Sciatic nerve (tissue), 2 donors: ENCODE results near the gene PCDHGB5. TPM values are rescaled to one million over a fixed set of nuclear protein-coding genes. Genes with fewer than 3 reads are reported as not detected.
"Not testable (repeated sequence)": the region's sequence is repeated elsewhere in the genome, so short reads cannot be mapped to it uniquely, and the experiment has no call there.

Source experiments
- ATAC-seq: fragments of 200-7000 bp; cut with Tn5 transposase; one replicate; pipeline ENCODE4 v1.9.1; 2020; ENCODE audit warnings: mild to moderate bottlenecking, moderate library complexity
- DNase-seq: peaks from one replicate; pipeline ENCODE4 v3.0.0-alpha.2; 2020; ENCODE audit warnings: low spot score
- intact Hi-C: fragments of 100-400 bp; cut with DNase I; formaldehyde crosslinking; loops from one replicate; pipeline ENCODE4 v1.14.2; 2022
- total RNA-seq: library from RNA; stranded (reverse); fragmentation: NEBNext Ultra II Directional; extraction: Animal tissue kit (Norgen Biotek cat#: 25700); gene quantifications from one replicate; pipeline ENCODE4 v1.2.1, GENCODE V29; 2021
- donor health status: DM: no; HTN: no; CAD: no.
- donor health status: DM: no; HTN: no; CAD: no.

PCDHGB5 gene
- total RNA-seq, 1 donor from 2014 or later, result 16.3 TPM

DNA sequence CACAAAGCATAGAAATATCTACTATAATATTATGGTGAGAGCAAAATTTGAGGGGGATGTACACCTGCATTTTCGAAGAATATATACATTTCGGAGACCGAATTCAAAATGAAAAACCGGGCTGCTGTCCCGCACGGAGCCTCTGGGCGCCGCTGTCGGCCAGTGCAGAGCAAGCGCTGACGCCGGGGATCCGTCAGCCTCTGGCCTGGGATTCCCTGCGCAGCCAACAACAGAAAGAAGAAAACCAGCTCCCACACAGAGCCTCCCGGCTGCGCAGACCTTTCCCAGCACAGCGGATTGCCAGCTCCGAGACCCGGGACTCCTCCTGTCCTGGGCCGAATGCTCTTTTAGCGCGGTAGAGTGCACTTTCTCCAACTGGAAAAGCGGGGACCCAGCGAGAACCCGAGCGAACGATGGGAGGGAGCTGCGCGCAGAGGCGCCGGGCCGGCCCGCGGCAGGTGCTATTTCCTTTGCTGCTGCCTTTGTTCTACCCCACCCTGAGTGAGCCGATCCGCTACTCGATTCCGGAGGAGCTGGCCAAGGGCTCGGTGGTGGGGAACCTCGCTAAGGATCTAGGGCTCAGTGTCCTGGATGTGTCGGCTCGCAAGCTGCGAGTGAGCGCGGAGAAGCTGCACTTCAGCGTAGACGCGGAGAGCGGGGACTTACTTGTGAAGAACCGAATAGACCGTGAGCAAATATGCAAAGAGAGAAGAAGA is 10.2 kb downstream of the PCDHGB5 start, which contains the start of gene PCDHGB6:
Gene PCDHGB6, plus strand, starts transcription at position 232 of the 716 bp plus-strand sequence. Its CDS starts 182 bp downstream, at position 414.
- intact Hi-C loops, result not testable (repeated sequence)
- DNase-seq, result peak; percentile 66
- ATAC-seq, result peak; percentile 84

GRCh38 chr5:141409598-141410306 is 12.0 kb downstream of the PCDHGB5 start:
- intact Hi-C loops, result no loop called here
- no peak for ATAC-seq

GRCh38 chr5:141411575-141411974 is 13.8 kb downstream of the PCDHGB5 start:
- ATAC-seq (no peak), DNase-seq (no peak)
- intact Hi-C loops, result no loop called here

More at GRCh38 chr5:141409598-141410306, 12.0 kb downstream of the PCDHGB5 start:
- no peak for DNase-seq

DNA sequence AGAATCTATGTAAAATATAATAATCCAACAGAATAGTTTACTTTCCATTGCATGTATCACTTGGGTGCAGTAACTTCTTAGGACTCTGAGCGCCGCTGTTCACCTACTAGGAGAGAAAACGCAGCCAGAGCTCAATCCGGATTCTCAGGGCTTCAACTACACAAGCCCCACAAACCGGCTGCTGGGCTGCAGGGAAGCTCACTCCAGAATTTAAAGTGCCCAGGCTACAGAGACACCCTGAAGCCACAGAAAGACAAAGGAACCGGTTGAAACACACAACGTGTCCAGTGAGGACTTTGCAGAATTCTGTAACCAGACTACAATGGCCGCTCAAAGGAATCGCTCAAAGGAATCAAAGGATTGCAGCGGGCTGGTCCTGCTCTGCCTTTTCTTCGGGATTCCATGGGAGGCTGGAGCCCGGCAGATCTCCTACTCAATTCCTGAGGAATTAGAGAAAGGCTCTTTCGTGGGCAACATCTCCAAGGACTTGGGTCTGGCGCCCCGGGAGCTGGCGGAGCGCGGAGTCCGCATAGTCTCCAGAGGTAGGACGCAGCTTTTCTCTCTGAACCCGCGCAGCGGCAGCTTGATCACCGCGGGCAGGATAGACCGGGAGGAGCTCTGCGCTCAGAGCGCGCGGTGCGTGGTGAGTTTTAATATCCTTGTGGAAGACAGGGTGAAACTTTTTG is 15.2 kb downstream of the PCDHGB5 start, which contains the start of gene PCDHGA10:
Gene PCDHGA10, plus strand, starts transcription at position 134 of the 686 bp plus-strand sequence. Its CDS starts 189 bp downstream, at position 323.
- intact Hi-C loops, result no loop called here
- ATAC-seq (peak; percentile 39), DNase-seq (peak; percentile 59)

- ATAC-seq, result no peak
- intact Hi-C loops, result no loop called here
- DNase-seq, result no peak
Measured at GRCh38 chr5:141413540-141414069, 15.9 kb downstream of the PCDHGB5 start.

DNA sequence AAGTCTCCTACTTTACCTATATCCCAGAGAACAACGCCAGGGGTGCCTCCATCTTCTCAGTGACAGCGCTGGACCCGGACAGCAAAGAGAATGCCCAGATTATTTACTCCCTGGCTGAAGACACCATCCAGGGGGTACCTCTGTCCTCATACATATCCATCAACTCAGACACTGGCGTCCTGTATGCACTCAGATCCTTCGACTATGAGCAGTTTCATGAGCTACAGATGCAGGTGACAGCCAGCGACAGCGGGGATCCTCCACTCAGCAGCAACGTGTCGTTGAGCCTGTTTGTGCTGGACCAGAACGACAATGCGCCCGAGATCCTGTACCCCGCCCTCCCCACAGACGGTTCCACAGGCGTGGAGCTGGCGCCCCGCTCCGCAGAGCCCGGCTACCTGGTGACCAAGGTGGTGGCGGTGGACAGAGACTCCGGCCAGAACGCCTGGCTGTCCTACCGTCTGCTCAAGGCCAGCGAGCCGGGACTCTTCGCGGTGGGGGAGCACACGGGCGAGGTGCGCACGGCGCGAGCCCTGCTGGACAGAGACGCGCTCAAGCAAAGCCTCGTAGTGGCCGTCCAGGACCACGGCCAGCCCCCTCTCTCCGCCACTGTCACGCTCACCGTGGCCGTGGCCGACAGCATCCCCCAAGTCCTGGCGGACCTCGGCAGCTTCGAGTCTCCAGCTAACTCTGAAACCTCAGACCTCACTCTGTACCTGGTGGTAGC is 17.0 kb downstream of the PCDHGB5 start:
- DNase-seq, intact Hi-C loops, ATAC-seq: not testable (repeated sequence)

GRCh38 chr5:141415275-141415618 is 17.5 kb downstream of the PCDHGB5 start:
- not testable (repeated sequence) for ATAC-seq

DNA sequence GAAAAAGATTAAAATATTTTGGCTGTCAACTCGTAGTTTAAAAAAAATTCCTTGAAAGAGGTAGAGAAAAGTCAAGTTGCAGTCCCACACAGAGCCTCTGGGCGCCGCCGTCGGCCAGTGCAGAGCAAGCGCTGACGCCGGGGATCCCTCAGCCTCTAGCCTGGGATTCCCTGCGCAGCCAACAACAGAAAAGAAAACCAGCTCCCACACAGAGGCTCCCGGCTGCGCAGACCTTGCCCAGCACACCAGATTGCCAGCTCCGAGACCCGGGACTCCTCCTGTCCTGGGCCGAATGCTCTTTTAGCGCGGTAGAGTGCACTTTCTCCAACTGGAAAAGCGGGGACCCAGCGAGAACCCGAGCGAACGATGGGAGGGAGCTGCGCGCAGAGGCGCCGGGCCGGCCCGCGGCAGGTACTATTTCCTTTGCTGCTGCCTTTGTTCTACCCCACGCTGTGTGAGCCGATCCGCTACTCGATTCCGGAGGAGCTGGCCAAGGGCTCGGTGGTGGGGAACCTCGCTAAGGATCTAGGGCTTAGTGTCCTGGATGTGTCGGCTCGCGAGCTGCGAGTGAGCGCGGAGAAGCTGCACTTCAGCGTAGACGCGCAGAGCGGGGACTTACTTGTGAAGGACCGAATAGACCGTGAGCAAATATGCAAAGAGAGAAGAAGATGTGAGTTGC is 19.9 kb downstream of the PCDHGB5 start, which contains the start of gene PCDHGB7:
Gene PCDHGB7, plus strand, starts transcription at position 184 of the 679 bp plus-strand sequence. Its CDS starts 183 bp downstream, at position 367.
- ATAC-seq, result peak; percentile 94
- DNase-seq, result peak; percentile 78
- intact Hi-C loops, result not testable (repeated sequence)

More at GRCh38 chr5:141415275-141415618, 17.5 kb downstream of the PCDHGB5 start:
- intact Hi-C loops, DNase-seq: not testable (repeated sequence)

GRCh38 chr5:141419074-141419880 is 21.5 kb downstream of the PCDHGB5 start:
- ATAC-seq (no peak), DNase-seq (peak; percentile 52)
- intact Hi-C loops, result no loop called here

GRCh38 chr5:141420855-141421488 is 23.2 kb downstream of the PCDHGB5 start, which contains the start of gene PCDHGA11:
TSS of gene PCDHGA11 (plus strand) at chr5:141421051. CDS start at chr5:141421228, 177 bp downstream.
- DNase-seq (peak; percentile 60), ATAC-seq (no peak)
- intact Hi-C loops, result loop anchor here (10.0 kb wide), 1 partner anchor 124 kb away; no protein-coding TSS in a partner anchor

GRCh38 chr5:141421489-141421855 is 23.7 kb downstream of the PCDHGB5 start:
- ATAC-seq, result no peak
- intact Hi-C loops, result loop anchor here (10.0 kb wide), 1 partner anchor 123 kb away; no protein-coding TSS in a partner anchor

DNA sequence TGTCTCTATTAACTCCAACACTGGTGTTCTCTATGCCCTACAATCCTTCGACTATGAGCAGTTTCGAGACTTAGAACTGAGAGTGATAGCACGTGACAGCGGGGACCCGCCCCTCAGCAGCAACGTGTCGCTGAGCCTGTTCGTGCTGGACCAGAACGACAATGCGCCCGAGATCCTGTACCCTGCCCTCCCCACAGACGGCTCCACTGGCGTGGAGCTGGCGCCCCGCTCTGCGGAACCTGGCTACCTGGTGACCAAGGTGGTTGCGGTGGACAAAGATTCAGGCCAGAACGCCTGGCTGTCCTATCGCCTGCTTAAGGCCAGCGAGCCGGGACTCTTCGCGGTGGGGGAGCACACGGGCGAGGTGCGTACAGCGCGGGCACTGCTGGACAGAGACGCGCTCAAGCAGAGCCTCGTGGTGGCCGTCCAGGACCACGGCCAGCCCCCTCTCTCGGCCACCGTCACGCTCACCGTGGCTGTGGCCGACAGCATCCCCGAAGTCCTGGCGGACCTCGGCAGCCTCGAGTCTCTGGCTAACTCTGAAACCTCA is 25.1 kb downstream of the PCDHGB5 start:
- intact Hi-C loops, result loop anchor here (10.0 kb wide), 1 partner anchor 122 kb away; no protein-coding TSS in a partner anchor
- no peak for DNase-seq
- no peak for ATAC-seq

More at GRCh38 chr5:141421489-141421855, 23.7 kb downstream of the PCDHGB5 start:
- DNase-seq, result no peak

- no peak for DNase-seq
- intact Hi-C loops, result loop anchor here (10.0 kb wide), 1 partner anchor 117 kb away; no protein-coding TSS in a partner anchor
- no peak for ATAC-seq
Measured at GRCh38 chr5:141427783-141428426, 30.2 kb downstream of the PCDHGB5 start.

- ATAC-seq (peak; percentile 88), DNase-seq (no peak)
- intact Hi-C loops, result no loop called here
Measured at GRCh38 chr5:141430332-141431113, 32.8 kb downstream of the PCDHGB5 start, which contains the start of gene PCDHGA12. TSS of gene PCDHGA12 (plus strand) at chr5:141430507. CDS start at chr5:141430760, 253 bp downstream.

- intact Hi-C loops, result no loop called here
- no peak for DNase-seq
Measured at GRCh38 chr5:141431286-141431685, 33.5 kb downstream of the PCDHGB5 start.

More at GRCh38 chr5:141431286-141431685, 33.5 kb downstream of the PCDHGB5 start:
- peak; percentile 63 for ATAC-seq
